DOHH2 (cell line): ENCODE measurements around the gene IER3.
"Not testable (repeated sequence)": the region's sequence is repeated elsewhere in the genome, so short reads cannot be mapped to it uniquely, and the experiment has no call there.

Experiments
- H3F3A ChIP-seq: fragments of 200-600 bp; sonication (generic), shearing (Covaris generic); 2 replicates; pipeline ENCODE4 v1.6.0; 2016; ENCODE audit warnings: antibody characterized with exemption, mild to moderate bottlenecking; ENCODE audit not compliant: control insufficient read depth, insufficient read depth
- H3K27ac ChIP-seq: fragments of 200-600 bp; sonication (generic); 2 replicates; pipeline ENCODE4 v1.5.1; 2014; ENCODE audit warnings: low read depth, mild to moderate bottlenecking, low read length, moderate library complexity
- H3K27me3 ChIP-seq: fragments of 200-600 bp; sonication (generic); 2 replicates; pipeline ENCODE4 v1.6.1; 2014; ENCODE audit warnings: mild to moderate bottlenecking, low read length, mixed read lengths; ENCODE audit not compliant: control insufficient read depth
- H3K36me3 ChIP-seq: fragments of 200-600 bp; sonication (generic); 2 replicates; pipeline ENCODE4 v1.6.1; 2014; ENCODE audit warnings: mild to moderate bottlenecking, low read length, moderate library complexity, mixed read lengths; ENCODE audit not compliant: control insufficient read depth
- H3K4me1 ChIP-seq: fragments of 200-600 bp; sonication (generic); 2 replicates; pipeline ENCODE4 v1.6.1; 2014; ENCODE audit warnings: mild to moderate bottlenecking, low read length, mixed read lengths; ENCODE audit not compliant: control insufficient read depth
- H3K4me2 ChIP-seq: fragments of 200-600 bp; sonication (generic); 2 replicates; pipeline ENCODE4 v1.6.0; 2014; ENCODE audit warnings: mild to moderate bottlenecking, low read length, moderate library complexity
- H3K4me3 ChIP-seq: fragments of 200-600 bp; sonication (generic); 2 replicates; pipeline ENCODE4 v1.5.1; 2014; ENCODE audit warnings: mild to moderate bottlenecking, low read length, mixed read lengths
- H3K79me2 ChIP-seq: fragments of 200-600 bp; sonication (generic); 2 replicates; pipeline ENCODE4 v1.6.1; 2014; ENCODE audit warnings: mild to moderate bottlenecking, low read length, mixed read lengths; ENCODE audit not compliant: control insufficient read depth
- H3K9me2 ChIP-seq: fragments of 200-600 bp; sonication (generic); replicated peaks from 2 replicates; pipeline ENCODE4 v1.6.1; 2014; ENCODE audit warnings: mild to moderate bottlenecking, low read length, mixed read lengths; ENCODE audit not compliant: control insufficient read depth
- H3K9me3 ChIP-seq: fragments of 200-600 bp; sonication (generic); 2 replicates; pipeline ENCODE4 v1.6.1; 2014; ENCODE audit warnings: antibody characterized with exemption, low read length, mixed read lengths; ENCODE audit not compliant: control insufficient read depth, insufficient read depth
- H4K20me1 ChIP-seq: fragments of 200-600 bp; sonication (generic); 2 replicates; pipeline ENCODE4 v1.6.0; 2014; ENCODE audit warnings: low read depth, mild to moderate bottlenecking, antibody characterized with exemption, low read length, moderate library complexity; ENCODE audit not compliant: control insufficient read depth, insufficient read depth
- CTCF ChIP-seq: fragments of 200-600 bp; sonication (generic); IDR thresholded peaks from one replicate; pipeline ENCODE4 v1.5.1; 2014; ENCODE audit warnings: antibody characterized with exemption, mild to moderate bottlenecking, low read depth, low read length; ENCODE audit not compliant: poor library complexity, severe bottlenecking
- EZH2phosphoT487 ChIP-seq: fragments of 200-600 bp; sonication (generic); IDR thresholded peaks from 2 replicates; pipeline ENCODE4 v1.6.1; 2017; ENCODE audit warnings: borderline replicate concordance, mild to moderate bottlenecking, antibody characterized with exemption, low read length, moderate library complexity, mixed read lengths

The IER3 gene

DNA sequence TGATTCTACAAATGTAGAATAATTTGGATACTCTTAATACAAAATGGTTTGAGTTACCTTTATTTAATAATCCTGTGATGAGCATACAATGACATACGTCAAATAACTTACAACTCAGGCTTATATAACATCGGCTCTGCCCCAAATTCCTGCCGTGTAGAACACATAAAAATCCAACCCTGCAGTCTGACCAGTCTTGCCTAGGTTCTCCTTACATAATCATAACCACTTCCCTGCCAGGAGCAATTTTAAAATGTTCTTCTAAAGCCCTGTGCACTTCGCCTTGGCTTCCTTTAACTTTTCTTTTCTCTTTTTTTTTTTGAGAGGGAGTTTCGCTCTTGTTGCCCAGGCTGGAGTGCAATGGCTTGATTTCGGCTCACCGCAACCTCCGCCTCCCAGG, 16.2 kb upstream of the IER3 start:
- Histone ChIP-seq H3K4me3 (no peak overlapping the region), H3K9me3 (no peaks in the 10 kb centered on the region), H3K4me1 (no peaks in the 10 kb centered on the region), H3K27ac (no peak overlapping the region), H3K36me3 (no peaks in the 10 kb centered on the region), H3K27me3 (peaks cover 39% of the 10 kb centered on the region), H3K4me2 (no peak overlapping the region), H4K20me1 (no peaks in the 10 kb centered on the region), H3K9me2 (no peaks in the 10 kb centered on the region), H3F3A (no peaks in the 10 kb centered on the region), H3K79me2 (no peaks in the 10 kb centered on the region)
- TF ChIP-seq EZH2phosphoT487 (no peak), CTCF (no peak)

DNA sequence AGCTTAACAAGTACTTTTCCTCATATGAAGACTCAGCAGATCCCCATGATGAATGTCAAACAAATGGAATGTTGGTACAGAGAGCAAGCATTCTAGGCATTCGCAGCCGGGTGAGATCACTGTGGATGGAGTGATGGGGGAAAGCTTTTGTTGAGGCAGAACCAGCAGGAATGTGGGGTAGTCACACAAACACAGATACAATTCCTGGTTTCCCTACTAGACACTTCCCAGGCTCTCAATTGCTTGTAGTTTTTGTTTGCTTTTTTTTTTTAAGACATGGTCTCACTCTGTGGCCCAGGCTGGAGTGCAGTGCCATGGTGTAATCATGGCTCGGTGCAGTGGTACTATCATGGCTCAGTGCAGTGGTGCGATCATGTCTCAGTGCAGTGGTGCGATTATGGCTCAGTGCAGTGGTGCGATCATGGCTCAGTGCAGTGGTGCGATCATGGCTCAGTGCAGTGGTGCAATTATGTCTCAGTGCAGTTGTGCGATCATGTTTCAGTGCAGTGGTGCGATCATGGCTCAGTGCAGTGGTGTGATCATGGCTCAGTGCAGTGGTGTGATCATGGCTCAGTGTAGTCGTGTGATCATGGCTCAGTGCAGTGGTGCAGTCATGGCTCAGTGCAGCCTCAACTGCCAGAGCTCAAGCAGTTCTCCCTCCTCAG, 15.4 kb upstream of the IER3 start:
- H3K4me1 ChIP-seq, result no peaks in the 10 kb centered on the region
- H3K27me3 ChIP-seq, result peaks cover 39% of the 10 kb centered on the region
- H3K9me3 ChIP-seq, result no peaks in the 10 kb centered on the region
- H3K9me2 ChIP-seq, result no peaks in the 10 kb centered on the region
- no peak overlapping the region for H3K4me3 ChIP-seq
- H3K27ac ChIP-seq, result no peak overlapping the region
- no peak for TF ChIP-seq EZH2phosphoT487
- TF ChIP-seq CTCF, result no peak
- no peaks in the 10 kb centered on the region for H3K79me2 ChIP-seq
- no peaks in the 10 kb centered on the region for H4K20me1 ChIP-seq
- H3K4me2 ChIP-seq, result no peak overlapping the region
- H3F3A ChIP-seq, result no peaks in the 10 kb centered on the region
- H3K36me3 ChIP-seq, result no peaks in the 10 kb centered on the region

DNA sequence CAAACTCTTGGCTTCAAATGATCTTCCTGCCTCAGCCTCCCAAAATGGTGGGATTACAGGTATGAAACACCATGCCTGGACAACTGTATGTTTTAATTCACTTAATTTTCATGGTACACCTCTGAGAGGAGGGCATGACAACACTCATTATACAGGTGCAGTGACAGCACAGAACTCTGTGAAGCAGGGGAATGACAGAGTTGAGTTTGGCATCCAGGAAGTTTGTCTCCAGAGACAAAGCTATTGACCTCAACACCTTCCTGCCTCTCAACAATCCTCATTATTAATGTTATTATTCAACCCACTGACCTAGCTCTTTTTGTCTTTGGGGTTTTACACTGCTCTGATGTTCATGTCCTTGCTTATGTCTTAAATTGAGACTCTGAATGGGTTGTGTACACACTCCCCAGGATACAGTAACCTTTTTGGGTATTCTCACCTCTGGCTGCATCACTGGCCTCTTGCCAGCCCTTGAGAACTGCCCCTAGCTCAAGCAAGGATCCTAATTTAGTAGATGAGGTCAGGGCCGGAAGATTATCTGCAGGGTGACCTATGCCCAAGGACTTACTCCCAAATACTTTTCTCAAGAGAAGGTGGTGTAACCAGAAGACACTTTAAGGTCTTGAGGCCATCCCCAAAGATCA, 13.0 kb upstream of the IER3 start:
- Histone ChIP-seq H3F3A (no peaks in the 10 kb centered on the region), H3K27ac (no peak overlapping the region), H4K20me1 (no peaks in the 10 kb centered on the region), H3K9me2 (no peaks in the 10 kb centered on the region), H3K27me3 (peaks cover 29% of the 10 kb centered on the region), H3K9me3 (no peaks in the 10 kb centered on the region), H3K4me2 (no peak overlapping the region), H3K4me3 (no peak overlapping the region), H3K4me1 (no peaks in the 10 kb centered on the region), H3K79me2 (no peaks in the 10 kb centered on the region), H3K36me3 (no peaks in the 10 kb centered on the region)
- TF ChIP-seq CTCF (no peak), EZH2phosphoT487 (no peak)

GRCh38 chr6:30756405-30757003, 12.2 kb upstream of the IER3 start:
- not testable (repeated sequence) for H3K36me3 ChIP-seq, H3K4me2 ChIP-seq, H3F3A ChIP-seq, H3K9me3 ChIP-seq, H3K79me2 ChIP-seq, H3K4me1 ChIP-seq, H3K4me3 ChIP-seq, H3K27ac ChIP-seq, H4K20me1 ChIP-seq, H3K9me2 ChIP-seq
- H3K27me3 ChIP-seq, result peaks cover 26% of the 10 kb centered on the region
